Subcutaneous abdominal adipose tissue (tissue), 5 donors: ENCODE data around the gene BRSK1.
A peak's percentile ranks its signal among the peaks of the same experiment; 100 is the strongest.

ENCODE experiments used
- H3K27ac ChIP-seq: one replicate; pipeline ENCODE4 v1.7.0; 2013; ENCODE audit warnings: low read depth, mild to moderate bottlenecking, inconsistent platforms, low read length, moderate library complexity
- H3K27me3 ChIP-seq, 5 donors: one replicate each; pipeline ENCODE4 v1.7.0; 2013; ENCODE audit warnings: low read length in 5 of 5, inconsistent platforms in 1 of 5; ENCODE audit not compliant: control insufficient read depth in 5 of 5, insufficient read depth in 4 of 5
- H3K36me3 ChIP-seq, 5 donors: one replicate each; pipeline ENCODE4 v1.7.0; 2013; ENCODE audit warnings: low read length in 5 of 5; ENCODE audit not compliant: control insufficient read depth in 5 of 5, insufficient read depth in 5 of 5
- H3K4me1 ChIP-seq, 5 donors: one replicate each; pipeline ENCODE4 v1.7.0; 2013; ENCODE audit warnings: low read length in 5 of 5, mild to moderate bottlenecking in 3 of 5, moderate library complexity in 1 of 5; ENCODE audit not compliant: control insufficient read depth in 5 of 5, insufficient read depth in 5 of 5
- H3K4me3 ChIP-seq, 5 donors: one replicate each; pipeline ENCODE4 v1.7.0; 2013; ENCODE audit warnings: low read length in 5 of 5, low read depth in 1 of 5
- H3K9ac ChIP-seq, 5 donors: one replicate each; pipeline ENCODE4 v1.7.0; 2013; ENCODE audit warnings: low read length in 5 of 5, mild to moderate bottlenecking in 4 of 5, moderate library complexity in 3 of 5
- H3K9me3 ChIP-seq, 5 donors: one replicate each; pipeline ENCODE4 v1.7.0; 2013; ENCODE audit warnings: low read length in 5 of 5; ENCODE audit not compliant: control insufficient read depth in 5 of 5
- donor health status: healthy.
- donor health status: healthy.
- donor health status: healthy.
- donor health status: healthy.
- donor health status: healthy.

The BRSK1 gene

GRCh38 chr19:55352040-55352439 lies 68.2 kb downstream of the BRSK1 start:
- peaks cover 0 to 3% (median 0%) of the 10 kb centered on the region in 5 donors for H3K36me3 ChIP-seq
- no peak overlapping the region for H3K4me3 ChIP-seq
- no peak overlapping the region for H3K27ac ChIP-seq
- no peaks in the 10 kb centered on the region for H3K9me3 ChIP-seq
- H3K9ac ChIP-seq = no peak overlapping the region
- peaks cover 24 to 46% (median 36%) of the 10 kb centered on the region in 5 donors for H3K27me3 ChIP-seq
- H3K4me1 ChIP-seq = peaks cover 0 to 12% (median 9%) of the 10 kb centered on the region in 5 donors

GRCh38 chr19:55352549-55353145 lies 68.8 kb downstream of the BRSK1 start:
- H3K4me1 ChIP-seq = peaks cover 0 to 12% (median 9%) of the 10 kb centered on the region in 5 donors
- H3K36me3 ChIP-seq = peaks cover 0 to 3% (median 0%) of the 10 kb centered on the region in 5 donors
- no peak overlapping the region for H3K9ac ChIP-seq
- H3K9me3 ChIP-seq = no peaks in the 10 kb centered on the region
- H3K4me3 ChIP-seq = no peak overlapping the region
- no peak overlapping the region for H3K27ac ChIP-seq
- peaks cover 26 to 51% (median 42%) of the 10 kb centered on the region in 5 donors for H3K27me3 ChIP-seq

GRCh38 chr19:55353356-55353802 lies 69.6 kb downstream of the BRSK1 start:
- Histone ChIP-seq H3K4me1 (peaks cover 0 to 10% (median 9%) of the 10 kb centered on the region in 5 donors), H3K9ac (no peak overlapping the region), H3K4me3 (peak overlapping the region in 4 of 5 donors; percentile 2 to 57 (median 42)), H3K36me3 (peaks cover 0 to 3% (median 0%) of the 10 kb centered on the region in 5 donors), H3K27ac (no peak overlapping the region), H3K9me3 (no peaks in the 10 kb centered on the region), H3K27me3 (peaks cover 26 to 51% (median 42%) of the 10 kb centered on the region in 5 donors)

GRCh38 chr19:55353803-55354697 lies 70.3 kb downstream of the BRSK1 start:
- Histone ChIP-seq H3K9ac (no peak overlapping the region), H3K4me1 (peaks cover 0 to 10% (median 9%) of the 10 kb centered on the region in 5 donors), H3K27me3 (peaks cover 26 to 51% (median 42%) of the 10 kb centered on the region in 5 donors), H3K4me3 (peak overlapping the region in 4 of 5 donors; percentile 2 to 57 (median 42)), H3K36me3 (no peaks in the 10 kb centered on the region), H3K27ac (no peak overlapping the region), H3K9me3 (no peaks in the 10 kb centered on the region)

GRCh38 chr19:55354698-55355212 lies 71.0 kb downstream of the BRSK1 start, which contains the start of gene COX6B2:
COX6B2 (minus strand) TSS chr19:55354719; CDS start chr19:55354521, 198 bp downstream.
- no peaks in the 10 kb centered on the region for H3K9me3 ChIP-seq
- peaks cover 0 to 10% (median 9%) of the 10 kb centered on the region in 5 donors for H3K4me1 ChIP-seq
- no peak within 1 kb of the TSS for H3K27ac ChIP-seq
- peak within 1 kb of the TSS in 4 of 5 donors; percentile 2 to 57 (median 42) for H3K4me3 ChIP-seq
- no peaks in the 10 kb centered on the region for H3K36me3 ChIP-seq
- H3K27me3 ChIP-seq = peaks cover 26 to 51% (median 42%) of the 10 kb centered on the region in 5 donors
- no peak within 1 kb of the TSS for H3K9ac ChIP-seq

GRCh38 chr19:55355213-55355821 lies 71.5 kb downstream of the BRSK1 start:
- no peaks in the 10 kb centered on the region for H3K36me3 ChIP-seq
- no peak overlapping the region for H3K27ac ChIP-seq
- H3K27me3 ChIP-seq = peaks cover 26 to 48% (median 40%) of the 10 kb centered on the region in 5 donors
- H3K4me3 ChIP-seq = no peak overlapping the region
- H3K9ac ChIP-seq = no peak overlapping the region
- H3K4me1 ChIP-seq = peaks cover 0 to 10% (median 9%) of the 10 kb centered on the region in 5 donors
- no peaks in the 10 kb centered on the region for H3K9me3 ChIP-seq

GRCh38 chr19:55358493-55358892 lies 74.7 kb downstream of the BRSK1 start:
- H3K4me3 ChIP-seq = no peak overlapping the region
- no peaks in the 10 kb centered on the region for H3K9me3 ChIP-seq
- H3K27ac ChIP-seq = no peak overlapping the region
- H3K9ac ChIP-seq = no peak overlapping the region
- H3K27me3 ChIP-seq = peaks cover 4 to 23% (median 16%) of the 10 kb centered on the region in 5 donors
- H3K36me3 ChIP-seq = no peaks in the 10 kb centered on the region
- peaks cover 0 to 5% (median 4%) of the 10 kb centered on the region in 5 donors for H3K4me1 ChIP-seq

GRCh38 chr19:55358943-55359908 lies 75.4 kb downstream of the BRSK1 start:
- Histone ChIP-seq H3K27ac (no peak overlapping the region), H3K9ac (no peak overlapping the region), H3K36me3 (no peaks in the 10 kb centered on the region), H3K9me3 (no peaks in the 10 kb centered on the region), H3K4me3 (no peak overlapping the region), H3K27me3 (peaks cover 0 to 16% (median 13%) of the 10 kb centered on the region in 5 donors), H3K4me1 (no peaks in the 10 kb centered on the region)

- Histone ChIP-seq H3K9me3 (no peaks in the 10 kb centered on the region), H3K27me3 (peaks cover 0 to 11% (median 6%) of the 10 kb centered on the region in 5 donors), H3K9ac (no peak overlapping the region), H3K4me1 (no peaks in the 10 kb centered on the region), H3K36me3 (no peaks in the 10 kb centered on the region), H3K27ac (no peak overlapping the region), H3K4me3 (no peak overlapping the region)
Measured at GRCh38 chr19:55360902-55361301, 77.1 kb downstream of the BRSK1 start.
